HG03196 (cell line): ENCODE results near the gene PXK.
"Not testable (repeated sequence)": the region's sequence is repeated elsewhere in the genome, so short reads cannot be mapped to it uniquely, and the experiment has no call there.

ENCODE experiments used
- ATAC-seq: cut with Tn5 transposase; IDR thresholded peaks from one replicate; pipeline ENCODE4 v1.9.1; 2021; ENCODE audit not compliant: unreplicated experiment

Gene PXK

DNA sequence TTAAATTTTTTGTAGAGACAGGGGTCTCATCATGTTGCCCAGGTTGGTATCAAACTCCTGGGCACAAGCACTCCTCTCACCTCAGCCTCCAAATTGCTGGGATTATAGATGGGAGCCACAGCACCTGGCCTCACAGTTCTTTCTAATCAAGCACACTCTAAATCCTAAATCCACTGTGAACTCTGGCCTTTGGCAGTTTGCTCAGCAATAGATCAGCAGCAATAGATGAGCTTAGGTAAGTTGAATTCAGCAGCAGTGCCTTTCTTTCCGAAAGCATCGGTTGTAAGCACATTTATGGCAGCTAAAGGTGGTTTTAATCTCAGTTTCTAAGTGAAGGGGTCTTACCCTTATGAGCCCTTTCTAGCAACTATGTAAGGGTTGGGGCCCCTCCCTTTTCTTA, 84.4 kb downstream of the PXK start:
- no peak for ATAC-seq

DNA sequence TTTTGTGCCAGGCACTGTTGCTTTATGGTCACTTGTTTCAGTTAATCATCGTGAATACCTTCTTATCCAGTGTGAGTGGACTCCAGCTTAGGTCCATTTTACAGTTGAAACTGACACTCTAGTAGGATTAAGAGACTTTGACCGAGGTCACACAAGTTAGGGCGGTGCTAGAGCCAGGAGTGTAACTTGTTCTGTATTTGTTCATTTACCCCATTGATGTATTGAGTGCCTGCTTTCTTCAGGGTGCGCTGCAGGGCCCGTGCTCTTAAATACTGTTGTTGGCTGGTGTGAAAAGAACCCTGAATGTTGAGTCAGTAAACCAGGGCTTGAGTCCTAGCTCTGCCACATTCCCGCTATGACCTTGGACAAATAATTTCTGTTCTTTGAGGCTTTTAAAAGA, 85.5 kb downstream of the PXK start:
- ATAC-seq: no peak

DNA sequence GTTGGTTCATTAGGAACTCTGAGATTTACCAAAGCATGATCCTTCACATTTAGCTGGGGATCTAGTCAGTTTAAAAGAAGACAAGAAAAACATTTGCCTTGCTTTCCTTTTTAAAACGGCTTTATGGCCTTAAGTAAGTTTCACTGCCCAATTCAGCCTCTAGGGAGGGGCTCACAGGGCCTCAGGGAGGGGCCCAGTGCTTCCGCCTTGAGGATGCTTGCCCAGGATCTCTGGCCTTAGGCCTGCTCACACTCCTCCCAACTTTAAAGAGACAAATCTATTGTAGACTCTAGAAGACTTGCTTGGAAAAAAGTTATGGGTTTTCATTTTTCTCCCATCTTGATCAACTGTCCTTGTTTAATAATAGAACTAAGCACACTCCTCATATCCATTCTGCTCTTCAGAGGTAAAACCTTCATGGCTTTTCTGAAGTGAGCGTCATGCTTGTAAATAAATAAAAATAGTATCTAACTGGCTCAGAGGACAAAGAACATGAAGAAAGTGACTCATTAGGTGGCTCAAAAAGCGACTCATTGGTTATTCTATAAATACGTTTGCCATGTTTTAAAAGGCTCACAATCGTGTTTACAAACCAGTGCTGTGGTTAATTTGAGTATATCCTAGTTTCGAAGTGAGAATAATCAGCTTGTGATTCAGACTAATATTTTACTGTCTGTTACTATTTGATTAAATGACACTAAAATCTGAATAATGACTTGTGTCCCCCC, 87.3 kb downstream of the PXK start:
- no peak for ATAC-seq

DNA sequence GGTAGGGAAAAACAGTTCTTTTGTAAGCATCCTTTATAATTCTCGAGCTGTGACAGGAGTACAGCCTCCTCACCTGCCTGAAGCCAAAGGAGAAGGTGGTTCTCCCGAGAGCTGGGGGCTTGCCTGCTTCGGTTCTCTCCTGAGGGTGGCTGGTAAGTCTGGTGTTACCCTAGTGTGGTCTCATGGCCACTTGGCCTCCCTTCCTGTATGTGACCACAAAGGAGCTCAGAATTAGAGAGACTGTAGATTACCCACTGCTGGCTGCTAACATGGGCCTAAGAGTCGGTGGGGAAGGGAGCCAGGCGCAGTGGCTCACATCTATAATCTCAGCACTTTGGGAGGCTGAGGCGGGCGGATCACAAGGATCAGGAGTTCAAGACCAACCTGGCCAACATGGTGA, 88.3 kb downstream of the PXK start:
- ATAC-seq: no peak

DNA sequence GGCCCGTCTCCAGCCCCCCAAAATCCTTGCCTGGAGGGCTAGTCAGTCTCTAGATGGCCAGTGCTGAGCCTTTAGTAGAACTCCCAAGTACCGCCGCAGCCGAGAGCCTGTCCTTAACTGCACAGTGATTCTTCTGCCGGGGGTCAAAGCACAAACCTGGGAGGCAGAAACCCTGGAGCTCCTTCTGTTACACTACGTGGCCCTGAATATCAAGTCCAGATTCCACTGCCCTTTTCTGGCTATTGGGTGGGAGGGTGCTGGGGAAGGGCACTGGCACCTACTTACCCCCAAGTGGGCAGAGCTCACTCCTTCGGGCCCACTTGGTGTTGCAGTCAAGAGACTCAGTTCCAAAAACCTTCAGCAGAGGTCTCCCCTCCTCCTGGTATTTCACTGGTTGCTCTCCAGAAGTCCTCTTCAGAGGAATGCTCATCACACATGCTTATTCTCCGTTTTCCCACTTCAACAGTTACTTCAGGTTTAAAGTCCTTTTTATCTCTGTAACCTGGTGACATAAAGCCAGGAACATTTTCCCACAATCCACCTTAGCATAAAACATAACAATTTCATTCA, 90.1 kb downstream of the PXK start:
- ATAC-seq: no peak

DNA sequence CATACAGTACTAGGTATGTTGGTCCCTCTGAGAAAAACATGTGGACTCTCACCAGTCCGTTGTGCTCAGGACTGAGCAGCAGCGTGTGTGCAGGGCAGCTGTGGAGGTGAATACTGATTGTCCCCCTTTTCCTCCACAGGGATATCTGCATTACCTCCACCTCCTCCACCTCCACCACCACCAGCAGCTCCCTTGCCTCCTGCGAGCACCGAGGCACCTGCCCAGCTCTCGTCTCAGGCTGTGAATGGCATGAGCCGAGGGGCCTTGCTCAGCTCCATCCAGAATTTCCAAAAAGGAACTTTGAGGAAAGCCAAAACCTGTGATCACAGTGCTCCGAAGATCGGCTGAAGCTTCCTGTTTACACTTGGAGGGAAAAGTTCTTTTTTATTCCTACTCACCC, 91.9 kb downstream of the PXK start:
- no peak for ATAC-seq

DNA sequence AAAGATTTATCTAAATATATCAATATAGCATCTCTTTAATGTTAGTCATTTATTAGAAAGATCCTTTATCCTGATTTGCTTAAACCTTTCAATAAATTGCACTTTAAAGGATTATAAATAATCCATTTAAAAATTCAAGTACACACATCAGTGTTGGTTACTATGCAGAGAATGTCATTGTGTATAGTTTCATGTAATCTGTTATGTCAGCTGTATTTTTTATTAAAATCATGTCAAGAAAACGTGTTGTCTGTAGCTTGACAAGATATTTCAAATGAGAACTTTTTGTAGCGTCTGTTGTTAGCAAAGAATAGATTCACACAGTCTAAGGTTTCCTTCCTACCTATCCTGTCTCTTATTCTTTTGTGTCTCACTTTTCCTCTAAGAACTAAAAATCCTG, 93.1 kb downstream of the PXK start:
- no peak for ATAC-seq

DNA sequence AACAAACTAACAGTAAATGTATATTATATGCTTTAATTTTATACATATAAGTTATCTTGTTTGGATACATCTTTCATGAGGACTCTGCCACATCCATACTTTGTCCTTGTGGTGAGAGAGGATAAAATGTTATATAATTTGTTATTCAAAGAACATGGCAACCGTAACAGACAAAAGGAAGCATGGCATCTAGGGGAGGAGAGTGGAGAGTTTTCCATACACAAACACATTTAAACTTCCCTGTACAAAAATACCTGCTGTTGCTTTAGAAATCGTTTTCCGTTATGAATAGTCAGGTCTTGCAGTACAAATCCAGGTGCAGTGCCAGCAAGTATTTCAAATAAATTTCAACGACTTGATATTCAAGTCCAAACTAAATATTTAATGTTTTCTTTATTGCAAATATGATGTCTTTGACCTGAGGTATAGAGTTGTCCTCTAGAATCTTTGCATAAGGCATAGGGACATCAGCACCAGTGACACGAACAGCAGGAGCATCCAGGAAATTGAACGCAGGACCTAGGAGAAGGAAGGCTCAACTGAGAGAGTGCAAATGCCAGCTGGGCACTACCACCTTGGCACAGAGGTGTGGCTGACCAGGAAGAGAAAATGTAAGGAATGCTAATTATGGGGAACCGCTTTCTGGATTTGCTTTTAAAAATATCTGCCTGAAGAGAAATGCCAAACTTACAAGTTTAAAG, 95.1 kb downstream of the PXK start:
- no peak for ATAC-seq

DNA sequence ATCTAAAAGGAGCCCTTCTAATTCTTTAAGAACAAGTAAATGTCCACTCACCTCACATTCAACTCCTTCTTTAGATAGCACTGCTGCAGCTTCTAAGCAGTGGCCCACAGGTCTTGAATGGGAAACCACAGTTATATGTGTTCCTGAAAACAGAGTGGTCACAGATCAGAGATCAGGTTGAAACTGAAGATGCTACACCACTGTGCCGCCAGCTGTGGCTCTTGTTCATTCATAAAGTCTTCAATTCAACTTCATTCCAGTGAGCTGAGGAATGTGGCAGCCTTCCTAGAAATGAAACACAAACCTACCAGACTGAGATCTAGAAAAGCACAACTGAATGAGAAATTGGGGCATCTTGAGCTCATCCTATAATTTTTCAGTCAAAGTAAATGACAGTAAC, 97.0 kb downstream of the PXK start:
- ATAC-seq: peak; percentile 39

DNA sequence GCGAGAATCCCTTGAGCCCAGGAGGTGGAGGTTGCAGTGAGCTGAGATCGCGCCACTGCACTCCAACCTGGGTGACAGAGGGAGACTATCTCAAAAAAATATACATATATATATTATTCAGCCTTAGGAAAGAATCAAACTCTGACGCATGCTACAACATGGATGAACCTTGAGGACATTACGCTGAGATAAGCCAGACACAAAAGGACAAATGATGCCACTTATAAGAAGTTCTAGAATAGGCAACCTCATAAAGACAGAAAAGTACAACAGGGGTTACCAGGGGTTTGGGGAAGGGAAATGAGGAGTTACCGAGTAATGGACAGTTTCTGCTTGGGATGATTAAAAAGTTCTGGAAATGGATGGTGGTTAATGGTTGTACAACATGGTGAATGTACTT, 100.2 kb downstream of the PXK start:
- no peak for ATAC-seq

DNA sequence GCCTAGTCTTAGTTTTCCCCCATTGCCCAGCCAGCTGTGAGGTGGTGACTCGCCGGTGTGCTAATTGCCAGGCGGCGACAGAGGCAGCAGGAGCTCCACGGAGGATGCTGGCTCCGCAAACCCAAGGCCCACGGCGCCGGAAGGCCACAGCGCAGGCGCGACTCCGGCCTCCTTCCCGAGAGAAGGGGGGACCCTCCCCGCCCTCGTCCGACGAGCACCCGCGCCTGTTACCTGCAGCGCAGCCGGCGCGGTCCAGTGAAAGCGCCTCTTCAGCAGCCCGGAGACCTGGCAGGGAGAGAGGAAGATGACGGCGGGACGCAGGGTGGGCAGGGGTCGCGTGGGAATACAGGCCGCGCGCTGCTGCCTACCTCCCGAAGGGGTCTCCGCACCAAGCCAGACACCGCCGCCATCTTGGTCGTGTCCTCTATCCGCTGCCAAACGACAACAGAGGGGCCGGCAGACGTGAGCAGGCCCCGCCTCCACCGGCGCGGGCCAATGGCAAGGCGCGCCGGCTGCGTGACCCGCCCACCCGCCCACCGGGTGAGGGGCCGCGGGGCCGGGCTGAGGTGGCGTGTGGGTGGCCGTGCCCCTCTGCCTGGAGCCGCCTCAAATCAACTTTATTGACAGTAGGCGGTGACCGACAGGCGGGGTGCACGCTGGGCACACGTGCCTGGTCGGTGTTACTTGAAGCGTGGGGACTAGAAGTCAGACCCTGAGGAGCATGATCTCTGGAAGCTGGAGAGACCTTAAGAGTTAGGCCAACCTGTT, 100.9 kb downstream of the PXK start, which contains the start of gene PDHB:
Gene PDHB (minus strand): TSS at position 433 of the 768 bp plus-strand sequence. CDS start 23 bp downstream, at position 410.
- peak; percentile 92 for ATAC-seq

DNA sequence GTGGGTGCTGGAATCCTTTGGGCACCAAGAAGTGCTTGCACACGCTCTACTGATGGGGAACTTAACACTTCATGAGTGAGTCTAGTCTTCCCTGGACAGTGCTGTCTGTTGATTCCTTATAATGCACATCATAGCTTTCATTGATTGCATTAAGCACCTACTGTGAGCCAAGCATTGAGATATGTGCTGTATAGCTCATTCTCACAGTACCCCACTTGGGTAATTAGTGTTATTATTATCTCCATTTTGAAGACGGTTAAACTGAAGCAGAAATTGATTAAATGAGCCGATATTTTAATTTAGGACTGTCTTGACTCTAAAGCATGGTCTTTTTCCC, 101.4 kb downstream of the PXK start:
- ATAC-seq: no peak

DNA sequence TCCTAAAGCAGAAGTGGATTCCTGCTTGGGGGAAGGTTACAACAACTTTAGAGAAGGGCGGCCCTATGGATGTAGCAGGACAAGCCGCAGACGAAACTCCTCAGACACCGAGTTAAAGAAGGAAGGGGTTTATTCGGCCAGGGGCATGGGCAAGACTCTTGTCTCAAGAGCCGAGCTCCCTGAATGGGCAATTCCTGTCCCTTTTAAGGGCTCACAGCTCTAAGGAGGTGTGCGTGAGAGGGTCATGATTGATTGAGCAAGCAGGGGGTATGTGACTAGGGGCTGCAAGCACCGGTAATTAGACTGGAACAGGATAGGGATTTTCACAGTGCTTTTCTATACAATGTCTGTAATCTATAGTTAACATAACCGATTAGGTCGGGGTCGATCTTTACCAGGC, 101.8 kb downstream of the PXK start:
- ATAC-seq: no peak

DNA sequence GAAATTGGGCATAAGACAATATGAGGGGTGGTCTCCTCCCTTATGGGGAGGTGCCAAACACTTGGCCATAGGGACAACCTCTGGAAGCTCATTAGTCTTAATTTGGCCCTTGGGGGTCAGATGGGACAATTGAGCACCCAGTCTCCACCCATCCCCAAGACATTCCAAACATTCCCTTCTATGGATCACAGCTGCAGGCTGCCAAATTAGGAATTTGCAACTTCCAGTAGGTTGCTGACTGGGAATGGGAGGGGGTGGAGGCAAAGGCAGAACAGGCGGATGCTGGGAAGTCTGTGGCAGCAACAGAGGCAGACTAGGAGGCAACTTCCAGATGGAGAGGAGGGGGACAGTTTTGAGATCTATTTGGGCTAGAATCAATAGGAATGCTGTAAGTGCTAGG, 102.3 kb downstream of the PXK start:
- ATAC-seq: no peak

DNA sequence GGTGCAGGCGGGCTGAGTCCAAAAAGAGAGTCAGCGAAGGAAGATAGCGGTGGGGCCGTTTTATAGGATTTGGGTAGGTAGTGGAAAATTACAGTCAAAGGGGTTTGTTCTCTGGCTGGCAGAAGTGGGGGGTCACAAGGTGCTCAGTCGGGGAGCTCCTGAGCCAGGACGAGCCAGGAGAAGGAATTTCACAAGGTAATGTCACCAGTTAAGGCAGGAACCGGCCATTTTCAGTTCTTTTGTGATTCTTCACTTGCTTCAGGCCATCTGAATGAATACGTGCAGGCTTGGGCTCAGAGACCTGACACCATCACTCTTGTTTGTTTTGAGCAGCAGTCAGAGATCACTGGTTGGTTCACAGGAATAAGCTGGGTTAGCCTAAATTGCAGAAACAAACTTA, 104.6 kb downstream of the PXK start:
- not testable (repeated sequence) for ATAC-seq

DNA sequence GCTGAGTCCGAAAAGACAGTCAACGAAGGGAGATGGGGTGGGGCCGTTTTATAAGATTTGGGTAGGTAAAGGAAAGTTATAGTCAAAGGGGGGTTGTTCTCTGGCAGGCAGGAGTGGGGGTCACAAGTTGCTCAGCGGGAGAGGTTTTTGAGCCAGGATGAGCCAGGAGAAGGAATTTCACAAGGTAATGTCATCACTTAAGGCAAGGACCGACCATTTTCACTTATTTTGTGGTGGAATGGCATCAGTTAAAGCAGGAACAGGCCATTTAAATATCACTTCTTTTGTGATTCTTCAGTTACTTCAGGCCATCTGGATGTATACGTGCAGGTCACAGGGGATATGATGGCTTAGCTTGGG, 108.3 kb downstream of the PXK start:
- ATAC-seq: not testable (repeated sequence)

DNA sequence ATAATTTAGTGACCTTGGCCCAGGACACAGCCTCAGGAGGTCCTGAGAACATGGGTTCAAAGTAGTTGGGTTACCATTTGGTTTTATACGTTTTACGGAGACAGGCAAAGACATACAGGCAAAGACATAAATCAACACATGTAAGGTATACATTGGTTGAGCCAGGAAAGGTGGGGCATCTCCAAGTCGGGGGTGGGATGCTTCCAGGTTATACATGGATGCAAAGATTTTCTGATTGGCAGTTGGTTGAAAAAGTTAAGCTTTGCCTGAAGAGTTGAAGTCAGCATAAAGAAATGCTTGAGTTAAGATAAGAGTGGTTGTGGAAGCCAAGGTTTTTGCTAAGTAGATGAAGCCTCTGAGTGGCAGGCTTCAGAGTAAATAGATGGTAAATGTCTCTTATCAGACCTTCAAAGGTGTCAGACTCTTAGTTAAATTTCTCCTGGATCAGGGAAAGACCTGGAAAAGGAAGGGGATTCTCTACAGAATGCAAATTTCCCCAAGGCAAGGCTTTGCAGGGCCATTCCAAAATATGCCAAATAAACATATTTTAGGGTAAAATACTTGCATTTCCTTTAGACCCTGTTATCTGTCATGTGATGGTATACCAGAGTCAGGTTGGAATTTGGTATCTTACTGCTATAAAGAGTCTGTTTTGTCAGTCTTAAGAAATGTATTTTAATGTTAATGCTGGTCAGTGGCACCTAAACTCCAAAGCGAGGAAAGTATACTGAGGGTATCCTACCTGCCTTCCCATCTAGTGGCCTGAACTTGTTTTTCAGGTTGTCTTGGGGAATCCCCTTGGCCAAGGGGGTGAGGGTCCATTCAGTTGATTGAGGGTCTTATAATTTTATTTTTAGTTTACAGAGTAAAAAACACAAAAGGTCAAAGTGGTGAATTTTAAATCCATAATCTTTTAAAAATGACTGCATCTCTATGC, 109.1 kb downstream of the PXK start:
- no peak for ATAC-seq

DNA sequence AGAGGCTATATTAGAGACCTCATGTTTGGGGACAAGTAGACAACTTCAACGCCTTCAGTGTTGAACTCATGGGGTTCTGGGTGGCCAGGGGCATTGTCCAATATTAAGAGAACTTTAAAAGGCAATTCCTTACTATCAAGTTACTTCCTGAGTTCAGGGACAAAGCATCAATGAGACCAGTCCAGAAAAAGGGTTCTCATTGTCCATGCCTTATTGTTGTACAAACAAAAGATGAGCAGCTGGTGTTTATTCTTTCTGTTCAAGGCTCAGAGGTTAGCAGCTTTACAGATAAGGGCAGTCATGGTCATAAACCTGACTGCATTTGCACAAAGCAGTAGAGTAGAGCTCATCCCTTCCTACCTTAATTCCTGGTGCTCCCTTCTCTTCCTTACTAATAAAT, 119.5 kb downstream of the PXK start:
- ATAC-seq: no peak

DNA sequence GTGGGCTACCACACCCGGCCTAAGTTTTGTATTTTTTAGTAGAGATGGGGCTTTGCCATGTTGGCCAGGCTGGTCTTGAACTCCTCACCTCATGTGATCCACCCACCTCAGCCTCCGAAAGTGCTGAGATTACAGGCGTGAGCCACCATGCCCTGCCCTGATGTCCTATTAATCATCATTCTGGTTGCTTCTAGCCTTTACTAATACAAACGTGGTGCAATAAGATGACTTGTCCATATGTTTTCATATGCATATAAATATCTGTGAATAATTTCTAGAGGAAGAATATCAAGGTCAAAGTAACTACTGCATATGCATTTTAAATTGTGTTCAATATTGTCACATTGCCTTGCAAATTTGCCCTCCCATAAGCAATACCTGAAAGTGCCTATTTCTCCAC, 126.5 kb downstream of the PXK start:
- ATAC-seq: no peak

DNA sequence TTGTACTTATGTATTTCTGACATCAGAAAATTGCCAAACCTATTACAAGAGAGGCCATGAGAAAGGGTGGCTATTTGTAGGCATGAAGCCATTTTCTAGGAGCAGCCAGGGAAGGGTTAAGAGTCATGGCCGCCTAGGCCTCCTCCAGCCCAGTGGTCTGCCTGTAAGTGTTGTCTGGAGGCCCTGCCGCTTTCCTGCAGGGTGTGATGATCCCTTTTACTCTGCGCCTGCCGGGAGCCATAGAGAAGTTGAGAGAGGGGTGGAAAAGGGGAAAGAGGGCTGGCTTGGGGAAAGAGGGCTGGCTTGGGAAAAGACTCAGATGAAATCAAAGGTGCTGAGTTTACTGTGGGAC, 130.1 kb downstream of the PXK start:
- no peak for ATAC-seq
